Activated naive CD4-positive, alpha-beta T cell treated with anti-CD3 and anti-CD28 coated beads, Interleukin-2, amount 50 U/mL, for 24 hours (primary cell): ENCODE measurements around the gene ZDHHC11.

Experiments used
- H3K27ac Mint-ChIP-seq: one replicate; pipeline ENCODE4 v1.8.0; 2021; ENCODE audit warnings: mild to moderate bottlenecking, mixed read lengths
- H3K27me3 Mint-ChIP-seq: one replicate; pipeline ENCODE4 v1.8.0; 2021; ENCODE audit warnings: mixed read lengths
- H3K36me3 Mint-ChIP-seq: one replicate; pipeline ENCODE4 v1.8.0; 2021; ENCODE audit warnings: mixed read lengths
- H3K4me1 Mint-ChIP-seq: one replicate; pipeline ENCODE4 v1.8.0; 2021; ENCODE audit warnings: mixed read lengths
- H3K4me3 Mint-ChIP-seq: one replicate; pipeline ENCODE4 v1.8.0; 2021; ENCODE audit warnings: mild to moderate bottlenecking, mixed read lengths
- H3K9me3 Mint-ChIP-seq: one replicate; pipeline ENCODE4 v1.8.0; 2021; ENCODE audit warnings: mixed read lengths

The ZDHHC11 gene

GRCh38 chr5:868428-869135, 17.8 kb upstream of the ZDHHC11 start:
- Mint-ChIP-seq H3K27me3 (no peaks in the 10 kb centered on the region), H3K4me1 (no peaks in the 10 kb centered on the region), H3K36me3 (peaks cover 17% of the 10 kb centered on the region), H3K4me3 (no peak overlapping the region), H3K27ac (no peak overlapping the region), H3K9me3 (no peaks in the 10 kb centered on the region)

GRCh38 chr5:867300-867870, 16.6 kb upstream of the ZDHHC11 start:
- Mint-ChIP-seq H3K36me3 (peaks cover 17% of the 10 kb centered on the region), H3K9me3 (no peaks in the 10 kb centered on the region), H3K4me1 (no peaks in the 10 kb centered on the region), H3K27me3 (no peaks in the 10 kb centered on the region), H3K27ac (no peak overlapping the region), H3K4me3 (no peak overlapping the region)

- Mint-ChIP-seq H3K36me3 (peaks cover 17% of the 10 kb centered on the region), H3K27ac (no peak overlapping the region), H3K4me3 (no peak overlapping the region)
These were observed 15.0 kb upstream of the ZDHHC11 start for GRCh38 chr5:865771-866170.

GRCh38 chr5:865168-865521, 14.4 kb upstream of the ZDHHC11 start:
- no peaks in the 10 kb centered on the region for H3K9me3 Mint-ChIP-seq
- H3K4me3 Mint-ChIP-seq = no peak overlapping the region
- H3K27me3 Mint-ChIP-seq = no peaks in the 10 kb centered on the region
- H3K36me3 Mint-ChIP-seq = peaks cover 17% of the 10 kb centered on the region
- H3K27ac Mint-ChIP-seq = no peak overlapping the region
- no peaks in the 10 kb centered on the region for H3K4me1 Mint-ChIP-seq

More at GRCh38 chr5:865771-866170, 15.0 kb upstream of the ZDHHC11 start:
- no peaks in the 10 kb centered on the region for H3K27me3 Mint-ChIP-seq
- no peaks in the 10 kb centered on the region for H3K4me1 Mint-ChIP-seq
- H3K9me3 Mint-ChIP-seq = no peaks in the 10 kb centered on the region

- Mint-ChIP-seq H3K4me3 (no peak overlapping the region), H3K9me3 (no peaks in the 10 kb centered on the region), H3K36me3 (peaks cover 14% of the 10 kb centered on the region), H3K27me3 (no peaks in the 10 kb centered on the region), H3K27ac (no peak overlapping the region), H3K4me1 (no peaks in the 10 kb centered on the region)
These were observed 13.8 kb upstream of the ZDHHC11 start for GRCh38 chr5:864492-865167.

GRCh38 chr5:863244-863805, 12.5 kb upstream of the ZDHHC11 start:
- H3K4me3 Mint-ChIP-seq = no peak overlapping the region
- no peak overlapping the region for H3K27ac Mint-ChIP-seq
- no peaks in the 10 kb centered on the region for H3K9me3 Mint-ChIP-seq
- no peaks in the 10 kb centered on the region for H3K27me3 Mint-ChIP-seq
- peaks cover 9% of the 10 kb centered on the region for H3K36me3 Mint-ChIP-seq
- H3K4me1 Mint-ChIP-seq = no peaks in the 10 kb centered on the region

GRCh38 chr5:862367-863243, 11.8 kb upstream of the ZDHHC11 start:
- H3K27me3 Mint-ChIP-seq = no peaks in the 10 kb centered on the region
- no peaks in the 10 kb centered on the region for H3K4me1 Mint-ChIP-seq
- no peaks in the 10 kb centered on the region for H3K9me3 Mint-ChIP-seq
- H3K4me3 Mint-ChIP-seq = no peak overlapping the region
- H3K27ac Mint-ChIP-seq = no peak overlapping the region
- peaks cover 7% of the 10 kb centered on the region for H3K36me3 Mint-ChIP-seq

- no peak overlapping the region for H3K27ac Mint-ChIP-seq
- H3K27me3 Mint-ChIP-seq = no peaks in the 10 kb centered on the region
- no peaks in the 10 kb centered on the region for H3K4me1 Mint-ChIP-seq
- no peaks in the 10 kb centered on the region for H3K9me3 Mint-ChIP-seq
- H3K4me3 Mint-ChIP-seq = no peak overlapping the region
- peaks cover 7% of the 10 kb centered on the region for H3K36me3 Mint-ChIP-seq
These were observed 10.9 kb upstream of the ZDHHC11 start for GRCh38 chr5:861442-862366.

GRCh38 chr5:860506-861150, 9.8 kb upstream of the ZDHHC11 start:
- Mint-ChIP-seq H3K4me1 (no peaks in the 10 kb centered on the region), H3K27ac (no peak overlapping the region), H3K27me3 (no peaks in the 10 kb centered on the region), H3K4me3 (no peak overlapping the region), H3K36me3 (peaks cover 2% of the 10 kb centered on the region), H3K9me3 (no peaks in the 10 kb centered on the region)

- H3K9me3 Mint-ChIP-seq = no peaks in the 10 kb centered on the region
- H3K27me3 Mint-ChIP-seq = no peaks in the 10 kb centered on the region
- no peaks in the 10 kb centered on the region for H3K36me3 Mint-ChIP-seq
These were observed 9.1 kb upstream of the ZDHHC11 start for GRCh38 chr5:859798-860296.

GRCh38 chr5:859391-859790, 8.6 kb upstream of the ZDHHC11 start:
- Mint-ChIP-seq H3K36me3 (no peaks in the 10 kb centered on the region), H3K4me1 (no peaks in the 10 kb centered on the region), H3K27ac (no peak overlapping the region), H3K27me3 (no peaks in the 10 kb centered on the region), H3K4me3 (no peak overlapping the region), H3K9me3 (no peaks in the 10 kb centered on the region)

More at GRCh38 chr5:859798-860296, 9.1 kb upstream of the ZDHHC11 start:
- Mint-ChIP-seq H3K4me1 (no peaks in the 10 kb centered on the region), H3K27ac (no peak overlapping the region), H3K4me3 (no peak overlapping the region)

- Mint-ChIP-seq H3K36me3 (no peaks in the 10 kb centered on the region), H3K27me3 (no peaks in the 10 kb centered on the region), H3K27ac (no peak overlapping the region), H3K4me1 (no peaks in the 10 kb centered on the region), H3K9me3 (no peaks in the 10 kb centered on the region), H3K4me3 (no peak overlapping the region)
These were observed 7.9 kb upstream of the ZDHHC11 start for GRCh38 chr5:858726-859125.

GRCh38 chr5:856531-857425, 6.0 kb upstream of the ZDHHC11 start:
- Mint-ChIP-seq H3K4me3 (no peak overlapping the region), H3K9me3 (no peaks in the 10 kb centered on the region), H3K4me1 (no peaks in the 10 kb centered on the region), H3K27me3 (peaks cover 2% of the 10 kb centered on the region), H3K27ac (no peak overlapping the region), H3K36me3 (no peaks in the 10 kb centered on the region)
